ENCODE measurements around the gene KIAA1549. TPM values are rescaled to one million over a fixed set of nuclear protein-coding genes. Genes with fewer than 3 reads are reported as not detected.

The KIAA1549 gene
- total and polyA plus RNA-seq, 9 of the 15 experiments (the other 6 are each of a cell fraction or from before 2014, with no cell fraction given): 0.01 to 0.29 (median 0.07) TPM

- TF ChIP-seq, protein P1, sequence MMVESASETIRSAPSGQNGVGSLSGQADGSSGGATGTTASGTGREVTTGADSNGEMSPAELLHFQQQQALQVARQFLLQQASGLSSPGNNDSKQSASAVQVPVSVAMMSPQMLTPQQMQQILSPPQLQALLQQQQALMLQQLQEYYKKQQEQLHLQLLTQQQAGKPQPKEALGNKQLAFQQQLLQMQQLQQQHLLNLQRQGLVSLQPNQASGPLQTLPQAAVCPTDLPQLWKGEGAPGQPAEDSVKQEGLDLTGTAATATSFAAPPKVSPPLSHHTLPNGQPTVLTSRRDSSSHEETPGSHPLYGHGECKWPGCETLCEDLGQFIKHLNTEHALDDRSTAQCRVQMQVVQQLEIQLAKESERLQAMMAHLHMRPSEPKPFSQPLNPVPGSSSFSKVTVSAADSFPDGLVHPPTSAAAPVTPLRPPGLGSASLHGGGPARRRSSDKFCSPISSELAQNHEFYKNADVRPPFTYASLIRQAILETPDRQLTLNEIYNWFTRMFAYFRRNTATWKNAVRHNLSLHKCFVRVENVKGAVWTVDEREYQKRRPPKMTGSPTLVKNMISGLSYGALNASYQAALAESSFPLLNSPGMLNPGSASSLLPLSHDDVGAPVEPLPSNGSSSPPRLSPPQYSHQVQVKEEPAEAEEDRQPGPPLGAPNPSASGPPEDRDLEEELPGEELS (CRISPR knock-in tag; IDR thresholded peaks at IDR 0.05; ENCODE audit: borderline replicate concordance): no peak
- TF ChIP-seq TAF7 (tag; IDR thresholded peaks at IDR 0.05) (no peak), KLF10 (CRISPR knock-in tag; IDR thresholded peaks at IDR 0.05) (no peak), SIX5 (IDR thresholded peaks at IDR 0.05; ENCODE audit: borderline replicate concordance in 1 of 2, insufficient read depth in 1 of 2, low read depth in 1 of 2, low read length in 2 of 2) (no peak), HDAC6 (IDR thresholded peaks at IDR 0.05; ENCODE audit: low read depth, low read length) (no peak), KDM1A (IDR thresholded peaks at IDR 0.05) (no peak), POLR2G (IDR thresholded peaks at IDR 0.05; ENCODE audit: low read depth, low read length) (no peak), LEF1 (IDR thresholded peaks at IDR 0.05) (no peak), ZC3H8 (IDR thresholded peaks at IDR 0.05) (no peak), FOS (IDR thresholded peaks at IDR 0.05; ENCODE audit: extremely low read depth, insufficient read length) (no peak), OTX1 (CRISPR knock-in tag; IDR thresholded peaks at IDR 0.05) (no peak), PCBP1 (IDR thresholded peaks at IDR 0.05; ENCODE audit: low read depth, low read length, poor library complexity, severe bottlenecking) (no peak)
- TF ChIP-seq, protein P2, sequence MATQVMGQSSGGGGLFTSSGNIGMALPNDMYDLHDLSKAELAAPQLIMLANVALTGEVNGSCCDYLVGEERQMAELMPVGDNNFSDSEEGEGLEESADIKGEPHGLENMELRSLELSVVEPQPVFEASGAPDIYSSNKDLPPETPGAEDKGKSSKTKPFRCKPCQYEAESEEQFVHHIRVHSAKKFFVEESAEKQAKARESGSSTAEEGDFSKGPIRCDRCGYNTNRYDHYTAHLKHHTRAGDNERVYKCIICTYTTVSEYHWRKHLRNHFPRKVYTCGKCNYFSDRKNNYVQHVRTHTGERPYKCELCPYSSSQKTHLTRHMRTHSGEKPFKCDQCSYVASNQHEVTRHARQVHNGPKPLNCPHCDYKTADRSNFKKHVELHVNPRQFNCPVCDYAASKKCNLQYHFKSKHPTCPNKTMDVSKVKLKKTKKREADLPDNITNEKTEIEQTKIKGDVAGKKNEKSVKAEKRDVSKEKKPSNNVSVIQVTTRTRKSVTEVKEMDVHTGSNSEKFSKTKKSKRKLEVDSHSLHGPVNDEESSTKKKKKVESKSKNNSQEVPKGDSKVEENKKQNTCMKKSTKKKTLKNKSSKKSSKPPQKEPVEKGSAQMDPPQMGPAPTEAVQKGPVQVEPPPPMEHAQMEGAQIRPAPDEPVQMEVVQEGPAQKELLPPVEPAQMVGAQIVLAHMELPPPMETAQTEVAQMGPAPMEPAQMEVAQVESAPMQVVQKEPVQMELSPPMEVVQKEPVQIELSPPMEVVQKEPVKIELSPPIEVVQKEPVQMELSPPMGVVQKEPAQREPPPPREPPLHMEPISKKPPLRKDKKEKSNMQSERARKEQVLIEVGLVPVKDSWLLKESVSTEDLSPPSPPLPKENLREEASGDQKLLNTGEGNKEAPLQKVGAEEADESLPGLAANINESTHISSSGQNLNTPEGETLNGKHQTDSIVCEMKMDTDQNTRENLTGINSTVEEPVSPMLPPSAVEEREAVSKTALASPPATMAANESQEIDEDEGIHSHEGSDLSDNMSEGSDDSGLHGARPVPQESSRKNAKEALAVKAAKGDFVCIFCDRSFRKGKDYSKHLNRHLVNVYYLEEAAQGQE (IDR thresholded peaks at IDR 0.05; ENCODE audit: borderline replicate concordance): peak; percentile 92
- TF ChIP-seq, protein P2 (CRISPR knock-in tag; IDR thresholded peaks at IDR 0.05; ENCODE audit: low read depth): no peak
- TF ChIP-seq, protein P3, sequence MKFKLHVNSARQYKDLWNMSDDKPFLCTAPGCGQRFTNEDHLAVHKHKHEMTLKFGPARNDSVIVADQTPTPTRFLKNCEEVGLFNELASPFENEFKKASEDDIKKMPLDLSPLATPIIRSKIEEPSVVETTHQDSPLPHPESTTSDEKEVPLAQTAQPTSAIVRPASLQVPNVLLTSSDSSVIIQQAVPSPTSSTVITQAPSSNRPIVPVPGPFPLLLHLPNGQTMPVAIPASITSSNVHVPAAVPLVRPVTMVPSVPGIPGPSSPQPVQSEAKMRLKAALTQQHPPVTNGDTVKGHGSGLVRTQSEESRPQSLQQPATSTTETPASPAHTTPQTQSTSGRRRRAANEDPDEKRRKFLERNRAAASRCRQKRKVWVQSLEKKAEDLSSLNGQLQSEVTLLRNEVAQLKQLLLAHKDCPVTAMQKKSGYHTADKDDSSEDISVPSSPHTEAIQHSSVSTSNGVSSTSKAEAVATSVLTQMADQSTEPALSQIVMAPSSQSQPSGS (CRISPR knock-in tag; IDR thresholded peaks at IDR 0.05): no peak
- TF ChIP-seq, protein P4, sequence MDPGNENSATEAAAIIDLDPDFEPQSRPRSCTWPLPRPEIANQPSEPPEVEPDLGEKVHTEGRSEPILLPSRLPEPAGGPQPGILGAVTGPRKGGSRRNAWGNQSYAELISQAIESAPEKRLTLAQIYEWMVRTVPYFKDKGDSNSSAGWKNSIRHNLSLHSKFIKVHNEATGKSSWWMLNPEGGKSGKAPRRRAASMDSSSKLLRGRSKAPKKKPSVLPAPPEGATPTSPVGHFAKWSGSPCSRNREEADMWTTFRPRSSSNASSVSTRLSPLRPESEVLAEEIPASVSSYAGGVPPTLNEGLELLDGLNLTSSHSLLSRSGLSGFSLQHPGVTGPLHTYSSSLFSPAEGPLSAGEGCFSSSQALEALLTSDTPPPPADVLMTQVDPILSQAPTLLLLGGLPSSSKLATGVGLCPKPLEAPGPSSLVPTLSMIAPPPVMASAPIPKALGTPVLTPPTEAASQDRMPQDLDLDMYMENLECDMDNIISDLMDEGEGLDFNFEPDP (CRISPR knock-in tag; IDR thresholded peaks at IDR 0.05): no peak
Observed at GRCh38 chr7:139016931-139017511, 35.8 kb upstream of the KIAA1549 start (continued).
